GM21723 (cell line): Measurements from ENCODE around the gene CAPN8.

Experiments
- ATAC-seq: cut with Tn5 transposase; IDR thresholded peaks from one replicate; pipeline ENCODE4 v1.9.1; 2021; ENCODE audit warnings: mild to moderate bottlenecking, moderate library complexity; ENCODE audit not compliant: unreplicated experiment

Gene CAPN8

GRCh38 chr1:223620297-223620897 is 45.1 kb downstream of the CAPN8 start:
- no peak for ATAC-seq

GRCh38 chr1:223618680-223619079 is 46.8 kb downstream of the CAPN8 start:
- ATAC-seq = no peak

- ATAC-seq = no peak
Observed at GRCh38 chr1:223617323-223618070, 48.0 kb downstream of the CAPN8 start.

GRCh38 chr1:223616586-223616985 is 48.9 kb downstream of the CAPN8 start:
- ATAC-seq = no peak

- no peak for ATAC-seq
Observed at GRCh38 chr1:223611936-223612335, 53.6 kb downstream of the CAPN8 start.

GRCh38 chr1:223609977-223610376 is 55.5 kb downstream of the CAPN8 start:
- no peak for ATAC-seq

- ATAC-seq = no peak
Observed at GRCh38 chr1:223609066-223609465, 56.4 kb downstream of the CAPN8 start.

GRCh38 chr1:223558512-223558911 is 107.0 kb downstream of the CAPN8 start:
- ATAC-seq = no peak

GRCh38 chr1:223557130-223557475 is 108.4 kb downstream of the CAPN8 start:
- ATAC-seq = no peak

- ATAC-seq = peak; percentile 84
Observed at GRCh38 chr1:223556414-223557129, 108.9 kb downstream of the CAPN8 start.

GRCh38 chr1:223553957-223554356 is 111.5 kb downstream of the CAPN8 start:
- no peak for ATAC-seq

GRCh38 chr1:223551610-223552009 is 113.9 kb downstream of the CAPN8 start:
- no peak for ATAC-seq

GRCh38 chr1:223549740-223550139 is 115.8 kb downstream of the CAPN8 start:
- ATAC-seq = no peak

- no peak for ATAC-seq
Observed at GRCh38 chr1:223547316-223548114, 118.0 kb downstream of the CAPN8 start.

GRCh38 chr1:223545343-223545742 is 120.2 kb downstream of the CAPN8 start:
- no peak for ATAC-seq

GRCh38 chr1:223543560-223543959 is 121.9 kb downstream of the CAPN8 start:
- ATAC-seq = no peak

- no peak for ATAC-seq
Observed at GRCh38 chr1:223542831-223543230, 122.7 kb downstream of the CAPN8 start.

- no peak for ATAC-seq
Observed at GRCh38 chr1:223540485-223541106, 124.9 kb downstream of the CAPN8 start.

- no peak for ATAC-seq
Observed at GRCh38 chr1:223539750-223540149, 125.8 kb downstream of the CAPN8 start.

GRCh38 chr1:223538981-223539380 is 126.5 kb downstream of the CAPN8 start:
- ATAC-seq = no peak

GRCh38 chr1:223535319-223535718 is 130.2 kb downstream of the CAPN8 start:
- no peak for ATAC-seq
